Measurements from ENCODE around the gene EXOC6. TPM values are rescaled to one million over a fixed set of nuclear protein-coding genes. Genes with fewer than 3 reads are reported as not detected.

The EXOC6 gene
- total and polyA plus RNA-seq, 9 donors, result 6.2 to 12.8 (median 9.7) TPM

DNA sequence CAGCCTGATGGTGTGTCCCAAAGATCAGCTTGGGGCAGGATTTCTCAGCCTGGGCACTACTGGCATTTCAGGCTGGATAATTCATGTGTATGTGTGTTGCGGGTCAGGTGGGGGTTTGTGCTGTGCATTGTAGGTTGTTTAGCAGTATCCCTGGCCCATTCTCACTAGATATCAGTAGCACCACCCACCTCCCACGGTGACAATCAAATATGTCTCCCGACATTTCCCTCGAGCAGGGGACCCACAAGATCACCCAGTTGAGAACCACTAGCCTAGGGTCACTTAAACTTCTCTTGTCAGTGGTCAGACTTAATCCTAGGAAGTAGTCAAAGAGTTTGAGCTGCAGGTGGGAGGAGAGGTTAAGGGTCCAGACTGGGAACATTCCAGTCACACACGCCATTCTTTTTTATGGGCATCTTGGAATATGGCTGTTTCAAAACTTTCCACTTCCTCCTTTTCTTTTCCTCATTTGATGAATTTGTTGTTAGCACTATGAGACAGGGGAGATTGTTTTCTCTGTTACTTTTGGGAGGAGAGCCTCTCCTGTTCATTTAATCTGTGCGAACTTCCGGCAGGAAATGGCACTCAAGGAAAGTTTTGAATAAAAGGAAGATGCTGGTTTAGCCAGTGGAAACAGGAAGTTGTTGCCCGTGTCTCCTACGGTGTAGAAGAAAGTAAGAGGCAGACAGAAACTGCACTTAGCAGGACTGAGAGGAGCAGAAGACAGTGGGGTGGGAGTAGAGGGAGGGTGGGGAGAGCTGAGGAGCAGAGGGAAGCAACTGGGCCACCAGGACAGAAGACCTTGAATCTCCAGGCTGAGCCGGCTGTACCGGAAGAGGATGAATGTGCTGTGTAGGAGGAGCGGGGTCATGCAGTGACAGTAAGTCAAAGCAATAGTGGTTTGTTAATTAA lies 17.6 kb upstream of the EXOC6 start:
- intact Hi-C loops (cut with DNase I), result no loop called here
- H3K9me3 ChIP-seq, result no peaks in the 10 kb centered on the region
- H3K36me3 ChIP-seq, result no peaks in the 10 kb centered on the region
- TF ChIP-seq POLR2A (IDR thresholded peaks at IDR 0.05), result no peak
- H3K4me3 ChIP-seq, result no peak overlapping the region
- no peaks in the 10 kb centered on the region for H3K27me3 ChIP-seq
- 37 to 46% (median 38%) methylated on average over 12 of the region's 12 CpGs for WGBS, 3 donors
- no peak for DNase-seq
- H3K27ac ChIP-seq, result no peak overlapping the region
- peaks cover 1% of the 10 kb centered on the region for H3K4me1 ChIP-seq (ENCODE audit: insufficient read depth)

DNA sequence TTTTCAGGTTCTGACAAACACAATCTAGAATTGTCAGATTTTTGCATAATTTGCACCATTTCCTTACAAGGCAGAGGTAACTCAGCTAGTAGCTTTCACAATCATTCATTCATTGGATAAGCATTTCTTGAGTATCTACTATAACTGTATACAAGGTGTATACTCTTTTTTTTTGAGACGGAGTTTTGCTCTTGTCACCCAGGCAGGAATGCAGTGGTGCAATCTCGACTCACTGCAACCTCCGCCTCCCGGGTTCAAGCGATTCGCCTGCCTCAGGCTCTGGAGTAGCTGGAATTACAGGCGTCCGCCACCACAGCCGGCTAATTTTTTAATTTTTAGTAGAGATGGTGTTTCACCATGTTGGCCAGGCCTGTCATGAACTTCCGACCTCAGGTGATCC lies 16.2 kb upstream of the EXOC6 start:
- no peak for TF ChIP-seq EP300 (IDR thresholded peaks at IDR 0.05)
- TF ChIP-seq, protein P1, sequence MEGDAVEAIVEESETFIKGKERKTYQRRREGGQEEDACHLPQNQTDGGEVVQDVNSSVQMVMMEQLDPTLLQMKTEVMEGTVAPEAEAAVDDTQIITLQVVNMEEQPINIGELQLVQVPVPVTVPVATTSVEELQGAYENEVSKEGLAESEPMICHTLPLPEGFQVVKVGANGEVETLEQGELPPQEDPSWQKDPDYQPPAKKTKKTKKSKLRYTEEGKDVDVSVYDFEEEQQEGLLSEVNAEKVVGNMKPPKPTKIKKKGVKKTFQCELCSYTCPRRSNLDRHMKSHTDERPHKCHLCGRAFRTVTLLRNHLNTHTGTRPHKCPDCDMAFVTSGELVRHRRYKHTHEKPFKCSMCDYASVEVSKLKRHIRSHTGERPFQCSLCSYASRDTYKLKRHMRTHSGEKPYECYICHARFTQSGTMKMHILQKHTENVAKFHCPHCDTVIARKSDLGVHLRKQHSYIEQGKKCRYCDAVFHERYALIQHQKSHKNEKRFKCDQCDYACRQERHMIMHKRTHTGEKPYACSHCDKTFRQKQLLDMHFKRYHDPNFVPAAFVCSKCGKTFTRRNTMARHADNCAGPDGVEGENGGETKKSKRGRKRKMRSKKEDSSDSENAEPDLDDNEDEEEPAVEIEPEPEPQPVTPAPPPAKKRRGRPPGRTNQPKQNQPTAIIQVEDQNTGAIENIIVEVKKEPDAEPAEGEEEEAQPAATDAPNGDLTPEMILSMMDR (IDR thresholded peaks at IDR 0.05), result no peak
- TF ChIP-seq POLR2A (IDR thresholded peaks at IDR 0.05), result no peak
- WGBS, 3 donors, result 95 to 97% (median 96%) methylated on average over 10 of the region's 10 CpGs
- Histone ChIP-seq H3K4me3 (no peak overlapping the region), H3K27ac (no peak overlapping the region), H3K9me3 (no peaks in the 10 kb centered on the region), H3K27me3 (no peaks in the 10 kb centered on the region), H3K36me3 (no peaks in the 10 kb centered on the region), H3K4me1 (ENCODE audit: insufficient read depth) (peaks cover 1% of the 10 kb centered on the region)
- no peak for DNase-seq
- intact Hi-C loops (cut with DNase I), result no loop called here

DNA sequence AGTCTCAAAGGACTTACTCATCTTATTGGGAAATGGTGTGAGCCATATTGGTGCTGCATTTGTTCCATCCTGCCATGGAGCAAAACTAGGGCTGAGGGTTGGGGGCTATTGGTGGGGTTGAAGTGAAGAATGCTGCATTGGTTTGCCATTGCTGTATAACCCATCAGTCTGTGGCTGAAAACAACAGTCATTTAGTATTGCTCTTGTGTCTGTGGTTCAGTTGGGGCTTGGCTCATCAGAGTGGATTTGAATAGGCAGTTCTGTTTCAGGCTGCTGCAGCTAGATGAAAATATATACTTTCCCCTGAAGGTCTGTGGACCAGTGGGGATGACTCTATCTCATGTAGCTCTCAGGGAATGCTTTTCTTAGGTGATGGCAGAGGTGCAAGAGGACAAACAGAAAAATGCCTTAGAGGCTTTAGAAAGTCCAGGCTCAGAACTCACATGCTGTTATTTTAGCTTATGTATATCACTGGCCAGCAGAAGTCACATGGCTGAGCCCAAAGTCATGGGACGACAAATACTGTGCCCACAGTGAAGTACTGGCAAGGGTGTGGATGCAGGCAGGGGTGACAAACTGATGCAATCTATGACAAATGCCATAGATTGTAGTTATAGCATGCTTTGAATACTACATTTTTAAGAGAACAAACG lies 15.2 kb upstream of the EXOC6 start:
- 50 to 70% (median 52%) methylated on average over 2 of the region's 2 CpGs for WGBS, 3 donors
- H3K9me3 ChIP-seq, result no peaks in the 10 kb centered on the region
- no peak overlapping the region for H3K4me3 ChIP-seq
- no peaks in the 10 kb centered on the region for H3K36me3 ChIP-seq
- DNase-seq, result no peak
- TF ChIP-seq EP300 (IDR thresholded peaks at IDR 0.05), result no peak
- no peak for TF ChIP-seq POLR2A (IDR thresholded peaks at IDR 0.05)
- TF ChIP-seq, protein P1 (IDR thresholded peaks at IDR 0.05), result no peak
- peaks cover 1% of the 10 kb centered on the region for H3K4me1 ChIP-seq (ENCODE audit: insufficient read depth)
- intact Hi-C loops (cut with DNase I), result no loop called here
- H3K27me3 ChIP-seq, result no peaks in the 10 kb centered on the region
- no peak overlapping the region for H3K27ac ChIP-seq

DNA sequence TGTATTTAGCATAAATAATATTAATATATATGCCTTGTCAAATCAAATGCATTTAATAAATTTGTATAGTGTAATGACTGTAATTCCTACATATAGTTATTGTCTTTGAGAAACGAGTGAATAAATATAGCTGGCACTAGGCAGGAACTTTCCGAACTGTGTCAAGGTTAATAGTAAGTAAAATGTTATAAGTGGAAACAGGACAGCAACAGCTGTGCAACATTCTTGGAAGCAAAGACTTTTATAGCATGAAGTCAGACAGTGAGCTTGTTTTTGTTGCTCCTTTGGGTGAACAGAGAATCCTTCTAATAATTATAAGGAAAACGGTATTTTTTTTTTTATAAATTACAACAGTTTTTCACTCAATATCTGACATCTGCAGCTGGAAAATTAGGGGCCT lies 14.0 kb upstream of the EXOC6 start:
- Histone ChIP-seq H3K9me3 (no peaks in the 10 kb centered on the region), H3K27me3 (no peaks in the 10 kb centered on the region), H3K4me3 (no peak overlapping the region), H3K4me1 (ENCODE audit: insufficient read depth) (peaks cover 4% of the 10 kb centered on the region), H3K36me3 (no peaks in the 10 kb centered on the region), H3K27ac (no peak overlapping the region)
- DNase-seq, result no peak
- intact Hi-C loops (cut with DNase I), result no loop called here
- TF ChIP-seq, protein P1 (IDR thresholded peaks at IDR 0.05), result no peak
- TF ChIP-seq POLR2A (IDR thresholded peaks at IDR 0.05) (no peak), EP300 (IDR thresholded peaks at IDR 0.05) (no peak)
- WGBS, 3 donors, result 3 to 10% (median 3%) methylated on average over 3 of the region's 3 CpGs

DNA sequence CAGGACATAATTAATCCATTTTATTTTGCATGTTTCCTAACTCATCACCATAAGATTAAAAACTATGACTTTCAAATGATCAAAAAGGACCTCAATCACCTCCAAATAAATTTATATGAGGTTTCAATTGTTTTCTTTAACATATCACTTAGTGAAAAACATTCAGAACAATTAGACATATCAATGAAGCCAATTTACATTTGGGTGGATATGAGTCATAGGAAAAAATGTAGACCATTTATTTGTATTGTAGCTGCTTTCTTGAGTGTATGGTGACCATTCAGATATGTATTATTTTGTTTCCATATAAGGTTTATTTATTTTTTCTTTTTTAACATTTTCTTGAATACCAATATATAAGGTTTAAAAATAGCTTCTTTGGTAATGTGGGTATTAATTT lies 13.3 kb upstream of the EXOC6 start:
- intact Hi-C loops (cut with DNase I), result no loop called here

More for the DNA sequence above, 13.3 kb upstream of the EXOC6 start:
- Histone ChIP-seq H3K4me3 (no peak overlapping the region), H3K4me1 (ENCODE audit: insufficient read depth) (peaks cover 7% of the 10 kb centered on the region), H3K27ac (no peak overlapping the region), H3K27me3 (no peaks in the 10 kb centered on the region), H3K9me3 (no peaks in the 10 kb centered on the region), H3K36me3 (no peaks in the 10 kb centered on the region)
- no peak for DNase-seq
- TF ChIP-seq, protein P1 (IDR thresholded peaks at IDR 0.05), result no peak
- no peak for TF ChIP-seq POLR2A (IDR thresholded peaks at IDR 0.05)
- TF ChIP-seq EP300 (IDR thresholded peaks at IDR 0.05), result no peak
